ENCODE data around the gene KRT1.

Gene KRT1

GRCh38 chr12:52689936-52690335 is 9.7 kb upstream of the KRT1 start:
- no peak for DNase-seq (ENCODE audit: extremely low read depth, insufficient read length)
- Histone ChIP-seq H3K4me3 (replicated peaks; ENCODE audit: low read depth, low read length) (no peak overlapping the region), H3K27me3 (replicated peaks; ENCODE audit: control insufficient read depth, insufficient read depth, low read length) (peaks cover 7% of the 10 kb centered on the region), H3K36me3 (ENCODE audit: control insufficient read depth, insufficient read depth, low read length) (no peaks in the 10 kb centered on the region)
- no peak for TF ChIP-seq CTCF (IDR thresholded peaks at IDR 0.05; ENCODE audit: insufficient read depth, low read length, poor library complexity, severe bottlenecking)

- Histone ChIP-seq H3K27me3 (replicated peaks; ENCODE audit: control insufficient read depth, insufficient read depth, low read length) (peaks cover 7% of the 10 kb centered on the region), H3K36me3 (ENCODE audit: control insufficient read depth, insufficient read depth, low read length) (no peaks in the 10 kb centered on the region), H3K4me3 (replicated peaks; ENCODE audit: low read depth, low read length) (no peak overlapping the region)
- TF ChIP-seq CTCF (IDR thresholded peaks at IDR 0.05; ENCODE audit: insufficient read depth, low read length, poor library complexity, severe bottlenecking) = no peak
- no peak for DNase-seq (ENCODE audit: extremely low read depth, insufficient read length)
Observed at GRCh38 chr12:52689239-52689638, 9.0 kb upstream of the KRT1 start.

GRCh38 chr12:52688481-52688880 is 8.3 kb upstream of the KRT1 start:
- no peak for TF ChIP-seq CTCF (IDR thresholded peaks at IDR 0.05; ENCODE audit: insufficient read depth, low read length, poor library complexity, severe bottlenecking)
- Histone ChIP-seq H3K4me3 (replicated peaks; ENCODE audit: low read depth, low read length) (no peak overlapping the region), H3K36me3 (ENCODE audit: control insufficient read depth, insufficient read depth, low read length) (no peaks in the 10 kb centered on the region), H3K27me3 (replicated peaks; ENCODE audit: control insufficient read depth, insufficient read depth, low read length) (peaks cover 7% of the 10 kb centered on the region)
- DNase-seq (ENCODE audit: extremely low read depth, insufficient read length) = no peak

GRCh38 chr12:52687497-52688385 is 7.5 kb upstream of the KRT1 start:
- no peak for DNase-seq (ENCODE audit: extremely low read depth, insufficient read length)
- Histone ChIP-seq H3K4me3 (replicated peaks; ENCODE audit: low read depth, low read length) (no peak overlapping the region), H3K27me3 (replicated peaks; ENCODE audit: control insufficient read depth, insufficient read depth, low read length) (peaks cover 5% of the 10 kb centered on the region), H3K36me3 (ENCODE audit: control insufficient read depth, insufficient read depth, low read length) (no peaks in the 10 kb centered on the region)
- TF ChIP-seq CTCF (IDR thresholded peaks at IDR 0.05; ENCODE audit: insufficient read depth, low read length, poor library complexity, severe bottlenecking) = no peak

- peaks cover 3% of the 10 kb centered on the region for H3K27me3 ChIP-seq (replicated peaks; ENCODE audit: control insufficient read depth, insufficient read depth, low read length)
- DNase-seq (ENCODE audit: extremely low read depth, insufficient read length) = no peak
- H3K4me3 ChIP-seq (replicated peaks; ENCODE audit: low read depth, low read length) = no peak overlapping the region
- no peak for TF ChIP-seq CTCF (IDR thresholded peaks at IDR 0.05; ENCODE audit: insufficient read depth, low read length, poor library complexity, severe bottlenecking)
- no peaks in the 10 kb centered on the region for H3K36me3 ChIP-seq (ENCODE audit: control insufficient read depth, insufficient read depth, low read length)
Observed at GRCh38 chr12:52686756-52687487, 6.7 kb upstream of the KRT1 start.
